Measurements from ENCODE around the gene CYP8B1.

GRCh38 chr3:42902257-42902656 lies 26.6 kb upstream of the CYP8B1 start:
- TF ChIP-seq CTCF (IDR thresholded peaks at IDR 0.05) (no peak), POLR2A (IDR thresholded peaks at IDR 0.05) (no peak)

Measured in tibial nerve (tissue), 3 donors.